Panc1 (cell line): ENCODE measurements around the gene SIGLEC1. TPM values are rescaled to one million over a fixed set of nuclear protein-coding genes. Genes with fewer than 3 reads are reported as not detected.

Experiments
- ATAC-seq: fragments of 200-7000 bp; cut with Tn5 transposase; 2 replicates; pipeline ENCODE4 v1.9.1; 2020; ENCODE audit warnings: mild to moderate bottlenecking, moderate library complexity
- BruUV-seq: library from RNA; stranded (reverse); fragments of 400-500 nt; replicated peaks from 2 replicates; lab custom pipeline; 2021; lab: Mats Ljungman, UMichigan
- CTCF ChIA-PET: fragments of 300-600 bp; sonication (Branson Sonifier 250); formaldehyde crosslinking; loops from one replicate; lab custom pipeline; 2022; ENCODE audit warnings: antibody characterized with exemption; lab: Charles Lee
- POLR2A ChIA-PET: fragments of 300-600 bp; sonication (Branson Sonifier 250); formaldehyde crosslinking; loops from one replicate; lab custom pipeline; 2022; ENCODE audit warnings: antibody characterized with exemption; lab: Charles Lee
- DNase-seq: peaks from one replicate; pipeline ENCODE4 v3.0.0-alpha.2; 2010; ENCODE audit warnings: low read depth, low spot score
- H3K27ac ChIP-seq: 2 replicates; pipeline ENCODE4 v1.5.1; 2011; ENCODE audit warnings: mild to moderate bottlenecking, low read length, inconsistent platforms
- H3K27me3 ChIP-seq: fragments of 200-500 bp; sonication (Bioruptor generic); 2 replicates; pipeline ENCODE4 v1.6.0; 2014; ENCODE audit warnings: low read length, inconsistent platforms; ENCODE audit not compliant: control insufficient read depth, insufficient read depth
- H3K36me3 ChIP-seq: fragments of 200-500 bp; sonication (Bioruptor generic); 2 replicates; pipeline ENCODE4 v1.5.1; 2014; ENCODE audit warnings: inconsistent platforms, mild to moderate bottlenecking, low read length, moderate library complexity; ENCODE audit not compliant: control insufficient read depth, insufficient read depth
- H3K4me1 ChIP-seq: 2 replicates; pipeline ENCODE4 v1.5.1; 2011; ENCODE audit warnings: inconsistent platforms, mild to moderate bottlenecking, low read length, moderate library complexity; ENCODE audit not compliant: control insufficient read depth, insufficient read depth
- H3K4me3 ChIP-seq, 2 experiments: 2 replicates each; pipeline ENCODE4 v1.5.1; 2011 to 2012; ENCODE audit warnings: low read depth in 2 of 2, low read length in 2 of 2, mild to moderate bottlenecking in 2 of 2, inconsistent platforms in 1 of 2, moderate library complexity in 1 of 2
- H3K9me3 ChIP-seq: fragments of 200-500 bp; sonication (Bioruptor generic); 2 replicates; pipeline ENCODE4 v1.5.1; 2014; ENCODE audit warnings: low read depth, mild to moderate bottlenecking, inconsistent platforms, low read length, moderate library complexity; ENCODE audit not compliant: control insufficient read depth, insufficient read depth
- CTCF ChIP-seq: fragments of 450-650 bp; IDR thresholded peaks from 2 replicates; pipeline ENCODE4 v1.5.1; 2017; ENCODE audit warnings: mild to moderate bottlenecking
- POLR2AphosphoS5 ChIP-seq: IDR thresholded peaks from 2 replicates; pipeline ENCODE4 v1.6.1; 2012; ENCODE audit warnings: mild to moderate bottlenecking, low read depth, low read length, moderate library complexity
- REST ChIP-seq, 2 experiments: IDR thresholded peaks; 2 replicates each; pipeline ENCODE4 v1.6.1; 2011 to 2012; ENCODE audit warnings: low read depth in 2 of 2, control low read depth in 1 of 2, low read length in 1 of 2, mild to moderate bottlenecking in 1 of 2, moderate library complexity in 1 of 2; ENCODE audit not compliant: insufficient read depth in 1 of 2
- SIN3A ChIP-seq: IDR thresholded peaks from 2 replicates; pipeline ENCODE4 v1.6.1; 2012; ENCODE audit warnings: low read depth, mild to moderate bottlenecking, low read length, moderate library complexity, borderline replicate concordance; ENCODE audit not compliant: insufficient read depth
- TCF7L2 ChIP-seq: IDR thresholded peaks from 2 replicates; pipeline ENCODE4 v1.6.1; 2011; ENCODE audit warnings: mild to moderate bottlenecking, low read depth, low read length, inconsistent platforms
- in situ Hi-C: cut with HindIII; loops from 2 replicates; pipeline ENCODE4 v1.10.0; 2016; ENCODE audit warnings: low sequenced_read_pairs, low pct_unique_long_range_greater_than_20kb
- intact Hi-C: fragments of 100-400 bp; cut with micrococcal nuclease; formaldehyde crosslinking; loops from one replicate; pipeline ENCODE4 v1.10.0; 2022; ENCODE audit not compliant: unreplicated experiment
- total RNA-seq: library from RNA; stranded (reverse); gene quantifications from one replicate; pipeline ENCODE4 v1.2.1, GENCODE V29; 2021; ENCODE audit not compliant: unreplicated experiment

SIGLEC1 gene
- total RNA-seq, 1 experiment from 2014 or later: 0.03 TPM

DNA sequence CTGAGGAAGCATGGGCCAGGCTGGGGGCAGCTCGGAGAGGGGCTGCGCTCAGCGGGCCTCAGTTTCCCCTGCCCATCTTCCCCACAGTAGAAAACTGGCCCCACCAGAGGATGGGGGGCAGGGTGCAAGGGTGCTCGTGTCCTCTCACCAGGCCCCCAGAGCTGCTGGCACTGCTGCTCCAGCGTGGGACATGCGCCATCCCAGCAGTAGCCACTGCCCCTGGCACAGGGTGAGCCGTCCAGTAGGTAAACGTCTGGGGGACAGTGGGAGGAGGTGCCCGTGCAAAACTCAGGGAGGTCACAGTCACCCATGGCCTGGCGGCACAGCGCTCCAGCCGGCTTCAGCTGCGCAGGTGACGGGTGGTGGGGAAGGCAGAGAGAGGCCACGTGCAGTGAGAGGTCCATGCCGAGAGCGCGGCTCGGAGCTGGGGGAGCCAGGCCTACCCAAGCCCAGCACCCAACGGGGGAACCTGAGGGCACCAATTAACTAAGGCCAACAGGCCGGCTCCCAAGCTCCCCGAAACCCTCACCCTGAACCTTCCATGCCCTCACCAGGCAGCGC lies 40.3 kb downstream of the SIGLEC1 start:
- intact Hi-C loops (loop anchor here (10.0 kb wide), 1 partner anchor 73 kb away; no protein-coding TSS in a partner anchor), in situ Hi-C loops (no loop called here)
- H3K9me3 ChIP-seq: no peaks in the 10 kb centered on the region
- H3K36me3 ChIP-seq: 0 out of 2 replicates have a peak, but pooled peaks cover 2% of the 10 kb centered on the region
- no TSS peak for BruUV-seq
- no peaks in the 10 kb centered on the region; the same call in 1 of the 2 replicates for H3K4me1 ChIP-seq
- CTCF ChIA-PET: no interaction called here
- TF ChIP-seq REST (IDR thresholded peaks at IDR 0.05; ENCODE audit: insufficient read depth in 1 of 2, low read depth in 2 of 2, low read length in 1 of 2) (no peak), TCF7L2 (no peak), CTCF (no peak), SIN3A (no peak), POLR2AphosphoS5 (no peak)
- ATAC-seq (no peak), DNase-seq (no peak)
- H3K4me3 ChIP-seq: no peak overlapping the region
- no peak overlapping the region for H3K27ac ChIP-seq
- POLR2A ChIA-PET: no interaction called here
- H3K27me3 ChIP-seq: peaks cover 6% of the 10 kb centered on the region; the same call in 1 of the 2 replicates

GRCh38 chr20:3670945-3671344 lies 41.5 kb downstream of the SIGLEC1 start:
- intact Hi-C loops (loop anchor here (10.0 kb wide), 1 partner anchor 74 kb away; no protein-coding TSS in a partner anchor), in situ Hi-C loops (no loop called here)
- CTCF ChIA-PET: interaction anchor here (0.5 to 0.7 kb wide), 2 partner anchors 108 to 353 kb away, joined by 4 read pairs; no protein-coding TSS in a partner anchor
- no peak overlapping the region for H3K27ac ChIP-seq
- ATAC-seq: no peak
- POLR2A ChIA-PET: no interaction called here
- TF ChIP-seq CTCF: no peak
- TF ChIP-seq REST (IDR thresholded peaks at IDR 0.05; ENCODE audit: insufficient read depth in 1 of 2, low read depth in 2 of 2, low read length in 1 of 2): no peak
- TF ChIP-seq SIN3A: no peak
- TF ChIP-seq TCF7L2: no peak
- no peak for TF ChIP-seq POLR2AphosphoS5
- BruUV-seq: no TSS peak
- no peak overlapping the region for H3K4me3 ChIP-seq
- no peaks in the 10 kb centered on the region for H3K9me3 ChIP-seq
- DNase-seq: no peak
- no peaks in the 10 kb centered on the region for H3K36me3 ChIP-seq
- peaks cover 2% of the 10 kb centered on the region; the same call in 1 of the 2 replicates for H3K27me3 ChIP-seq
- no peaks in the 10 kb centered on the region; the same call in 1 of the 2 replicates for H3K4me1 ChIP-seq
